ENCODE data around the gene HOPX.

DNA sequence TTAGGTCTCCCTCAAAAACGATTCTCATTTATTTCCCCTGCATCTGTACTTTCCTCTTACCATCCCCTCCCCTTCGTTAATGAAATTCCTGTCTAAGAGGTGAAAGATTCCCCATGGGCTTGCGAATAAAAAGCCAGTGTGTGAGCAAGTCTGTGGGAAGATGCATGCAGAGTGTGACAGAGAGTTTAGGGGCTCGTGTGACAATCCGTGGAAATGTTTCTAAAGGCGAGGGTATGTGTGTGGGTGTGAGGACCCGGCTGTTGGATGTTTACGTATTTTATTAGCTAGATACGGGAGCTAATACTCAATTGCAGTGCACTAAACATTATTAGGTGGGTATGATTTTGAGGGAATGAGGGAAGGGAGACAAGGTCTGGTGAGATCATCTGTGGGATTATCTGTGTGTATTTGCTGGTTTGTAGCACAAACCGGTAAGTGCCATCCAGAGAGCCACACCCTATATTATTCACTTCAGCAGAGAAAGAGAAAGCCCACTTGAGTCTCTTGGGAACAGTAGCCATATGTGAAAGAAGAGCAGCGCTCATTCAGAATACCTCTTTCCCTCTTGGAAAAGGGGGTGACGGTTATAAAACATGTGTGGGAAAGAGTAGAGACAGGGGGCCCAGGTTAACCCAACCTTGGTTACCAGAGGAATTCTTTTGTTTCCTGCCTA lies 893 bp upstream of the HOPX start:
- TF ChIP-seq, protein P1, sequence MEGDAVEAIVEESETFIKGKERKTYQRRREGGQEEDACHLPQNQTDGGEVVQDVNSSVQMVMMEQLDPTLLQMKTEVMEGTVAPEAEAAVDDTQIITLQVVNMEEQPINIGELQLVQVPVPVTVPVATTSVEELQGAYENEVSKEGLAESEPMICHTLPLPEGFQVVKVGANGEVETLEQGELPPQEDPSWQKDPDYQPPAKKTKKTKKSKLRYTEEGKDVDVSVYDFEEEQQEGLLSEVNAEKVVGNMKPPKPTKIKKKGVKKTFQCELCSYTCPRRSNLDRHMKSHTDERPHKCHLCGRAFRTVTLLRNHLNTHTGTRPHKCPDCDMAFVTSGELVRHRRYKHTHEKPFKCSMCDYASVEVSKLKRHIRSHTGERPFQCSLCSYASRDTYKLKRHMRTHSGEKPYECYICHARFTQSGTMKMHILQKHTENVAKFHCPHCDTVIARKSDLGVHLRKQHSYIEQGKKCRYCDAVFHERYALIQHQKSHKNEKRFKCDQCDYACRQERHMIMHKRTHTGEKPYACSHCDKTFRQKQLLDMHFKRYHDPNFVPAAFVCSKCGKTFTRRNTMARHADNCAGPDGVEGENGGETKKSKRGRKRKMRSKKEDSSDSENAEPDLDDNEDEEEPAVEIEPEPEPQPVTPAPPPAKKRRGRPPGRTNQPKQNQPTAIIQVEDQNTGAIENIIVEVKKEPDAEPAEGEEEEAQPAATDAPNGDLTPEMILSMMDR (IDR thresholded peaks at IDR 0.05): no peak
- no peak for TF ChIP-seq POLR2A (IDR thresholded peaks at IDR 0.05)

All from uterus (tissue), 2 donors.